GM21737 (cell line): Measurements from ENCODE around the gene CENPT.
"Not testable (repeated sequence)": the region's sequence is repeated elsewhere in the genome, so short reads cannot be mapped to it uniquely, and the experiment has no call there.

Experiments used
- ATAC-seq: cut with Tn5 transposase; IDR thresholded peaks from one replicate; pipeline ENCODE4 v1.9.1; 2021; ENCODE audit warnings: mild to moderate bottlenecking, moderate library complexity; ENCODE audit not compliant: unreplicated experiment

CENPT gene

DNA sequence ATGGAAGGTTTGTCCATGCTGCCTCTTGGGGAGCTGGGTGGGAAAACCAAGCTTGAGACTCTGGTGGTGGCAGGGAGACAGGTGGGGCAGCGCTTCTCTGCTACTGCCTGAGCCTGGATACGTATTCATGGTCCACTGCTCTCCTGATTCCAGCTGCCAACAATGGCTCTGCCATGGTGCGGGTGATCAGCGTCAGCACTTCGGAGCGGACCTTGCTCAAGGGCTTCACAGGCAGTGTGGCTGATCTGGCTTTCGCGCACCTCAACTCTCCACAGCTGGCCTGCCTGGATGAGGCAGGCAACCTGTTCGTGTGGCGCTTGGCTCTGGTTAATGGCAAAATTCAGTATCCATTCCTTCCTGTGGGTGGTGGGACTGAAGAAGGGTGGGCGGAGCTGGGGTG lies 29.6 kb upstream of the CENPT start:
- ATAC-seq = no peak

- no peak for ATAC-seq
Observed at GRCh38 chr16:67874372-67874771, 26.9 kb upstream of the CENPT start.

GRCh38 chr16:67873435-67874370 lies 26.2 kb upstream of the CENPT start:
- no peak for ATAC-seq

GRCh38 chr16:67872631-67873434 lies 25.3 kb upstream of the CENPT start, which contains the start of gene EDC4:
EDC4 (plus strand) TSS chr16:67873052; CDS start chr16:67873262, 210 bp downstream.
- ATAC-seq = peak; percentile 81

- ATAC-seq = no peak
Observed at GRCh38 chr16:67872131-67872630, 24.7 kb upstream of the CENPT start.

- ATAC-seq = no peak
Observed at GRCh38 chr16:67871256-67871655, 23.8 kb upstream of the CENPT start.

DNA sequence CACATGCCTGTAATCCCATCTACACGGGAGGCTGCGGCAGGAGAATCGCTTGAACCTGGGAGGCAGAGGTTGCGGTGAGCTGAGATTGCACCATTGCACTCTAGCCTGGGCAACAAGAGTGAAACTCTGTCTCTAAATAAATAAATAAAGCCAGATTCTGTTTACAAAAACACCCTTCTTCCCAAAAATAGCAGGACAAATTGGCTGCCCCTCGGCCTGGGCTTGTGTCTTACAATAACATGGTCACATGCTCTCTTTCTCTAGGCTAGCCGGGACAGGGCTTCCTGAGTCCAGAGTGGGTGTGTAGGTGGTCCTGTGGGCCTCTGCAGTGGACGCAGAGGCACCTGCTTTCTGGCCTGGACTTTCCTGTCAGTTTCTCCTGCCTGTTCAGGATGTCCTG lies 22.2 kb upstream of the CENPT start:
- no peak for ATAC-seq

GRCh38 chr16:67868290-67868689 lies 20.8 kb upstream of the CENPT start:
- ATAC-seq = no peak

DNA sequence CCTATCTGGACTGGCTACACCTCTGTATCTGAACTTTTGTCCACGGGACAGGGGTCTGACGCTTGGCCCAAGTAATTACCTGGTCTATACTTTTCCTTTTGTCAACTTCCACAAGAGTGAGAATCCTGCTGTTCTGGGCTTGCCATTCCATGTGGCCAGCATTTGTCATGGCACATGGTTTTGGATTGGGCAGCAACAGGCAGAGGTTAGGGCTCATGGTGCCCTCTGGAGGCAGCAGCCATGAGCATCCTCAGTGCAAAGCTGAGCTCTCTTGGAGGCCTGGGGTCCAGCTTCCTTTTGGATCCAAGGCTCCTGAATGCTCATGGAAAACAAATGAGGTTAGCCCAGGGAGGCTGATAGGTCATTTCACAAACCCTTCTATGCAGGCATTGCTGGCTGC lies 17.8 kb upstream of the CENPT start:
- ATAC-seq = no peak

DNA sequence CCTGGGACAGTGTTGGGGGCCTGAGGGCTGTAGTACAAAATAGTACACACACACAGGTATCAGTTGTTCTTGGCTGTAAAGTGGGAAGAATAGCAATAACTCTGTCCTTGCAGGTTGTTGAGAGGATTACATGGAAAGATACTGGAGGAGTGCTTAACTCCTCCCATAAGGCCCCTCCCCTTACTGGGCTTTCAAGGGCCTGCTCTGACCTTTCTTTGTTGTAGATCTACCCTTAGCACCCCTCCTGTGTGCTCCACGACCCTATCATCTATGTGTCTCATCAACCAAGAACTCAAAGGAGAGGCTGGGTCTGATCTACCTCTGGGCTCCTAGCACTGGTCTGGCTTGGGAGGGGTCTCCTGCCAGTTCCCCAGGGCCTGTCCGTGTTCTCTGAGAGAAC lies 17.1 kb upstream of the CENPT start:
- ATAC-seq = no peak

DNA sequence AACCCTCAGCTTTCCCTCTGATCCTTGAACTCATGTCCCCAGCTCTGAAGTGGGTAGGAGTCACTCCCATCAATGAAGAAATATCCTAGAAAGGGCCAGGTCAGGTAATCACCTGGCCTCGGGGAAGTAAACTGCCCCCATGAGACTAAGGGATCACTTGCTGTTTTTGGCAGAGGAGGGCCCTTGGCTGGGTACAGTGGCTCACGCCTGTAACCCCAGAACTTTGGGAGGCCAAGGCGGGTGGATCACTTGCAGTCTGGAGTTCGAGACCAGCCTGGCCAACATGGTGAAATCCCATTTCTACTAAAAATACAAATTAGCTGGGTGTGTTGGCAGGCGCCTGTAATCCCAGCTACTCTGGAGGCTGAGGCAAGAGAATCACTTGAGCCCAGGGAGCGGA lies 16.6 kb upstream of the CENPT start:
- not testable (repeated sequence) for ATAC-seq

- ATAC-seq = no peak
Observed at GRCh38 chr16:67862623-67863583, 15.4 kb upstream of the CENPT start.

DNA sequence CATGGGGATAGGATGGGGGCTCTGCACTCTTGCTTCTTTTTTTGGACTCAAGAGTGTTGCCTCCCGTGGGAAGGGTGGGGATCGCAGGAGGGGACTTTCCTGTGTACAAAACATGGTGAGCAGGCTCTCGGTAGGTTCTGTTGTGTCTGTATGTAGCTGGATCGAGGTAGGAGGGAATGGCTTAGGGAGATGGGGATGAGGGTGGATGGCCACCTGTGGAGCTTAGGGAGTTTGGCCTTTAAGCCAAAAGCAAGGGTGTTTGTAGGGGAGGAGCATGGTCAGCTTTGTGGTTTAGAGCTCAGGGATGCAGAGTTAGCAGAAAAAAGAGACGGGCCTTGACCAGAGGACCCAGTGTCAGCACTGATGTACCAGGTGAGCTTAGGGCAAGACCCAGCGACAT lies 14.4 kb upstream of the CENPT start:
- ATAC-seq = no peak

DNA sequence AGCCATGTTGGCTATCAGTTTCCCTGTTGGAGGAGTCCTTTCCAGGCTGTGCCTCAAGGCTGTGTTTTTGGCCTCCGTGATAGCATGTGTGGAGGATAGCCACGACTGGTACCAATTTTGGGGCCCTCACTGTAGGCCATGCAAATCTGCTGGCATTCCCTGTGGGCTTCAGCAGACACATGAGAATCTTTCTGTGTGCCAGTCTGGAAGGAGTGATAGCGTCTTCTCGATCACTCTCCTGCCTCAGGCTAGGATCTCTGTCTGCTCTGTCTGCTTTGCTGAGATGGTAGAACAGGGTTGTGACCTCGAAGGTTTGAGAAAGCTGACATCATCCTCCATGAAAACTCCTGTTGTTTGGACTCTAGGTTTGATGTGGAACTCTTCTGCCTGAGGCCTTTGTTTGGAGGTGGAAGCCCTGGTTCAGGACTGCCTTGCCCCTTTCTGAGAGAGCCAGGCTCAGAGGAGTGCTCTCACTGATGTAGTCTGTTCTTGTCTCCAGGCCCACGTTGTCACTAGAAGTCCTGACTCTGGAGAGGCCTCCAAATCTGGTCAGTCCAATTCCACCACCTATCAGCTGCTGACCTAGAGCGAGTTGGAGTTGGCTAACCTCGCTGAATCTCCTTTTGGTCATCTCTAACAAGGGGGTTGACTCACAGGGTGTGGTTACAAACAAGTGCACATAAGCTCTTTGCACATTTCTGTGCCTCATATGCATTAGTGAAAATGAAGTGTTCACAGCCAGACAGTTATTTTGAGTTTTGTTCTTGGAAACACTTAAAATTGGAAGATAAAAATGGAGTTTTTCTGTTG lies 13.3 kb upstream of the CENPT start:
- ATAC-seq = no peak

- ATAC-seq = no peak
Observed at GRCh38 chr16:67858500-67858899, 11.0 kb upstream of the CENPT start.

DNA sequence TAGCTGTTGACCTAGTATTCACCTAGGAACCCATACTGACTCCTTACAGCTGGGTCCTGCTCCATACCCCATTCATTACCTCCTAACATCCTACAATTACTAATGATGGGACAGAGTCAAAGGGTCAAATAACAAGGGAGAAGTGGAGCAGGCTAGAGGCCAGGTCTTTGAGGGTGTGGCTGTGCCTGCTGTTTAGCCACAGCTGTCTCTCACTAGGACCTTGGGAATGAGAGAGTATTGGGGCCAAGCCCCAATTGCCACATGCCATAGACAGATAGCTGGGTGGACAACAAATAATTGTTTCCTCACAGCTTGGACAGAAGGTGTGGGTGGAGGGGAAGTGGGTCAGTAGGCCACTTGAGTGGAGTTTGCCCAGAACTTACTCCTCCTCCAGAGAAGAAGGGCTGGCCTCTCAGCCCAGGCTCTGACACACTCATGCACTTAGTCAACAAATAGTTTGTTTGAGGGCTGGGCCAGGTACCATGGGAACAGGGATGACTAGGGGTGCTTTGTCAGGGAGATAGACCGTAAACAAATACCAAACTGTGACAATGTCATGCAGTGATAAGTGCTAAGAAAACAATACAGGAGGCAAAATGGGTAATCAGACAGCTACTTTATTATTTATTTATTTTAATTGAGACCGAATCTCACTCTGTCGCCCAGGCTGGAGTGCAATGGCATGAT lies 10.2 kb upstream of the CENPT start:
- no peak for ATAC-seq

DNA sequence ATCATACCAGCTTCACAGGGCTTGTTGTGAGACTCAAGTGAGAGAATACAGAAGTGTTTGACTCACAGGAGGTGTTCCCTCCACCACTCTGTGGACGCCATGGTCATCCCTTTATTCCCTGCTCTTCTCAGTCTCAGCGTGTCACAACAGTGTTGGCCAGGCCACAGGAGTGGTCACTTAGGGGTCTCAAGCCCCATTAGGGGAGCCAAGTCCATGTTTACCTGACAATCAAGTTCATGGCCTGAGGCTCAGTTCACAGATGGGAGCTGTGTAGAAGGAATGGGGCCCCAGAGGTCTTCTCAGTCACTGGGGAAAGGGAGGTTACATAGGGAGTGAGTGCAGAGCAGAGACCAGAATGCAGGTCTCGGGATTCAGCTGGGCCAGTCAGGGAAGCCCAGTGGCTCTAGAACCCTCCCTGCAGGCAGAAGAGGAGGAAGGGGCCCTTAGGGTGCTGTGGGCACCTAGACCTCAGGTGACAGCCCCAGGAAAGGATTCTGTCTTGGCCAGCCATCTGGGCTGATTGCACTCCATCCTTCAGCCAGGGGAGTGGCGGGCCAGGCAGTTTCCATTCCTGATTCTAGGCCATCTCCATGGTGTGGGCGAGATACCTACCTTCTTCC lies 9.5 kb upstream of the CENPT start:
- no peak for ATAC-seq

GRCh38 chr16:67855789-67856188 lies 8.3 kb upstream of the CENPT start:
- ATAC-seq = no peak

- no peak for ATAC-seq
Observed at GRCh38 chr16:67853670-67854069, 6.2 kb upstream of the CENPT start.
